Stimulated activated CD8-positive, alpha-beta memory T cell treated with anti-CD3 and anti-CD28 coated beads, Interleukin-12 subunit alpha, Interleukin-12 subunit beta, amount 100 ng/mL, for 24 hours (primary cell): ENCODE results near the gene DDX1.
"Not testable (repeated sequence)": the region's sequence is repeated elsewhere in the genome, so short reads cannot be mapped to it uniquely, and the experiment has no call there.

Experiments
- DNase-seq: peaks from one replicate; pipeline ENCODE4 v3.0.0-alpha.2; 2020; ENCODE audit errors: extremely low read depth

The DDX1 gene

GRCh38 chr2:15616429-15616828 is 24.8 kb downstream of the DDX1 start:
- DNase-seq = no peak

GRCh38 chr2:15616850-15617777 is 25.4 kb downstream of the DDX1 start:
- no peak for DNase-seq

- DNase-seq = no peak
Observed at GRCh38 chr2:15617778-15618448, 26.2 kb downstream of the DDX1 start.

GRCh38 chr2:15618449-15618855 is 26.8 kb downstream of the DDX1 start:
- DNase-seq = no peak

- no peak for DNase-seq
Observed at GRCh38 chr2:15619076-15619475, 27.4 kb downstream of the DDX1 start.

- no peak for DNase-seq
Observed at GRCh38 chr2:15619510-15619909, 27.8 kb downstream of the DDX1 start.

- no peak for DNase-seq
Observed at GRCh38 chr2:15619938-15620337, 28.3 kb downstream of the DDX1 start.

GRCh38 chr2:15620340-15620739 is 28.7 kb downstream of the DDX1 start:
- DNase-seq = no peak

GRCh38 chr2:15620857-15621471 is 29.3 kb downstream of the DDX1 start:
- no peak for DNase-seq

GRCh38 chr2:15621472-15621870 is 29.8 kb downstream of the DDX1 start:
- not testable (repeated sequence) for DNase-seq

GRCh38 chr2:15622214-15622613 is 30.5 kb downstream of the DDX1 start:
- no peak for DNase-seq

GRCh38 chr2:15622614-15623480 is 31.2 kb downstream of the DDX1 start:
- no peak for DNase-seq

GRCh38 chr2:15623481-15623796 is 31.8 kb downstream of the DDX1 start:
- DNase-seq = no peak

GRCh38 chr2:15623898-15624541 is 32.4 kb downstream of the DDX1 start:
- DNase-seq = no peak

GRCh38 chr2:15624903-15625302 is 33.2 kb downstream of the DDX1 start:
- DNase-seq = no peak

- DNase-seq = no peak
Observed at GRCh38 chr2:15625344-15626036, 33.8 kb downstream of the DDX1 start.

- DNase-seq = no peak
Observed at GRCh38 chr2:15626126-15626525, 34.5 kb downstream of the DDX1 start.

GRCh38 chr2:15626967-15627366 is 35.3 kb downstream of the DDX1 start:
- DNase-seq = no peak

- no peak for DNase-seq
Observed at GRCh38 chr2:15627817-15628684, 36.4 kb downstream of the DDX1 start.
